BLaER1 (cell line): ENCODE measurements around the gene FOXP4.

Source experiments
- H3K27ac ChIP-seq: shearing (Covaris generic); formaldehyde crosslinking; 2 replicates; pipeline ENCODE4 v1.8.1; 2022
- H3K27me3 ChIP-seq: shearing (Covaris generic); formaldehyde crosslinking; 2 replicates; pipeline ENCODE4 v1.8.1; 2022
- H3K36me3 ChIP-seq: shearing (Covaris generic); formaldehyde crosslinking; 2 replicates; pipeline ENCODE4 v1.8.1; 2022
- H3K4me1 ChIP-seq: shearing (Covaris generic); formaldehyde crosslinking; 2 replicates; pipeline ENCODE4 v1.8.1; 2022
- H3K4me2 ChIP-seq: shearing (Covaris generic); formaldehyde crosslinking; 2 replicates; pipeline ENCODE4 v1.8.1; 2022
- H3K4me3 ChIP-seq: shearing (Covaris generic); formaldehyde crosslinking; 2 replicates; pipeline ENCODE4 v1.8.1; 2022
- H3K9ac ChIP-seq: shearing (Covaris generic); formaldehyde crosslinking; 2 replicates; pipeline ENCODE4 v1.8.1; 2022
- H3K9me3 ChIP-seq: shearing (Covaris generic); formaldehyde crosslinking; 2 replicates; pipeline ENCODE4 v1.8.1; 2022
- H4K20me1 ChIP-seq: shearing (Covaris generic); formaldehyde crosslinking; 2 replicates; pipeline ENCODE4 v1.8.1; 2022
- Cebpa-rat ChIP-seq: shearing (Covaris generic); IDR thresholded peaks from 2 replicates; pipeline ENCODE4 v1.8.1; 2022

The FOXP4 gene

DNA sequence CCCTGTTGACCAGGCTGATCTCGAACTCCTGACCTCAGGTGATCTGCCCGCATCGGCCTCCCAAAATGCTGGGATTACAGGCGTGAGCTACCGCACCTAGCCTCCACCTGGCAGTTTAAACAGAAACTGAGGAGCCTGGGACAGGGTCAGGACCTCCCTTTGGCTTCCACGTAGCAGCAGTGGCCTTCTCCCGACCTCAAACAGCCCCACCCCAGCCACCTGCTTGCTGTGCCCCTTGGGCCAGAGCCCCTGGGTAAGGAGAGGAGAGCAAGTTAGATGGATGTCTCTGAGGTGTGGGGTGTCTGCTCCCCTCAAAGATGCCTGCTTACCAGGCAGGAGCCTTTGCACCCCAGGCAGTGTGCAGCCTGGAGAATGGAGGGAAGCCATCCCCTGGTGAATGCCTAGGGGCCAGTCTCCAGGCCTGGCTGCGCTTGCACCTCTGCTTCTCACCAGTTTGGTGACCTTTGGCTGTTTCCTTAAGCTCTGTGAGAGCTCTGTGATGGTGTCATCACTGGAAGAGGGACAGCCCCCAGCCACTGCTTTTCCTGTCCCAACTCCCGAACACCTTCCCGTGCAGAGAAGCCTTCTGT lies 50.0 kb downstream of the FOXP4 start:
- Histone ChIP-seq H3K36me3 (peaks cover 56% of the 10 kb centered on the region), H3K4me1 (peaks cover 31% of the 10 kb centered on the region), H3K4me3 (no peak overlapping the region), H3K9me3 (no peaks in the 10 kb centered on the region), H4K20me1 (0 out of 2 replicates have a peak, but pooled peaks cover 5% of the 10 kb centered on the region), H3K27me3 (no peaks in the 10 kb centered on the region), H3K27ac (no peak overlapping the region), H3K4me2 (no peak overlapping the region), H3K9ac (no peak overlapping the region)
- TF ChIP-seq Cebpa-rat = no peak

GRCh38 chr6:41596807-41597206 lies 50.6 kb downstream of the FOXP4 start:
- peaks cover 50% of the 10 kb centered on the region for H3K36me3 ChIP-seq
- peaks cover 37% of the 10 kb centered on the region for H3K4me1 ChIP-seq
- no peak overlapping the region for H3K9ac ChIP-seq
- H4K20me1 ChIP-seq = no peaks in the 10 kb centered on the region
- no peak for TF ChIP-seq Cebpa-rat
- H3K9me3 ChIP-seq = no peaks in the 10 kb centered on the region
- H3K4me2 ChIP-seq = no peak overlapping the region
- H3K27ac ChIP-seq = no peak overlapping the region
- H3K27me3 ChIP-seq = no peaks in the 10 kb centered on the region
- no peak overlapping the region for H3K4me3 ChIP-seq

- no peak overlapping the region for H3K27ac ChIP-seq
- H3K4me3 ChIP-seq = no peak overlapping the region
- H3K9ac ChIP-seq = no peak overlapping the region
- H3K4me2 ChIP-seq = no peak overlapping the region
- no peaks in the 10 kb centered on the region for H3K27me3 ChIP-seq
- peaks cover 44% of the 10 kb centered on the region for H3K36me3 ChIP-seq
- H4K20me1 ChIP-seq = no peaks in the 10 kb centered on the region
- peaks cover 44% of the 10 kb centered on the region for H3K4me1 ChIP-seq
- no peak for TF ChIP-seq Cebpa-rat
- H3K9me3 ChIP-seq = no peaks in the 10 kb centered on the region
These were observed 51.2 kb downstream of the FOXP4 start for GRCh38 chr6:41597246-41598000.

DNA sequence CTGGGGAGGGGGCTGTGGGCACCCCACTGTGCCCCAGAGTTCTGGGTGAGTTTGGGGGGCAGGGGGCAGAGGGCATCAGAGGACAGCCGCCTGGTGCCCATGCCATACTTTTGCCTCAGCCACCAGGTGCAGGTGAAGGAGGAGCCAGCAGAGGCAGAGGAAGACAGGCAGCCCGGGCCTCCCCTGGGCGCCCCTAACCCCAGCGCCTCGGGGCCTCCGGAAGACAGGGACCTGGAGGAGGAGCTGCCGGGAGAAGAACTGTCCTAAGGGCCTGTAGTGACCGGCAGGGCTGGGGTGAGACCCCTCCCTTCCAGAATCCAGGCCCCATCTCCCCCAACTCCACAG lies 52.5 kb downstream of the FOXP4 start:
- H3K4me3 ChIP-seq = no peak overlapping the region
- H3K4me1 ChIP-seq = peaks cover 54% of the 10 kb centered on the region
- peak overlapping the region; percentile 89 for H3K27ac ChIP-seq
- no peak for TF ChIP-seq Cebpa-rat
- H3K36me3 ChIP-seq = peaks cover 32% of the 10 kb centered on the region
- peak overlapping the region; percentile 89 for H3K4me2 ChIP-seq
- H4K20me1 ChIP-seq = no peaks in the 10 kb centered on the region
- no peaks in the 10 kb centered on the region for H3K9me3 ChIP-seq
- no peaks in the 10 kb centered on the region for H3K27me3 ChIP-seq
- peak overlapping the region; percentile 69 for H3K9ac ChIP-seq

DNA sequence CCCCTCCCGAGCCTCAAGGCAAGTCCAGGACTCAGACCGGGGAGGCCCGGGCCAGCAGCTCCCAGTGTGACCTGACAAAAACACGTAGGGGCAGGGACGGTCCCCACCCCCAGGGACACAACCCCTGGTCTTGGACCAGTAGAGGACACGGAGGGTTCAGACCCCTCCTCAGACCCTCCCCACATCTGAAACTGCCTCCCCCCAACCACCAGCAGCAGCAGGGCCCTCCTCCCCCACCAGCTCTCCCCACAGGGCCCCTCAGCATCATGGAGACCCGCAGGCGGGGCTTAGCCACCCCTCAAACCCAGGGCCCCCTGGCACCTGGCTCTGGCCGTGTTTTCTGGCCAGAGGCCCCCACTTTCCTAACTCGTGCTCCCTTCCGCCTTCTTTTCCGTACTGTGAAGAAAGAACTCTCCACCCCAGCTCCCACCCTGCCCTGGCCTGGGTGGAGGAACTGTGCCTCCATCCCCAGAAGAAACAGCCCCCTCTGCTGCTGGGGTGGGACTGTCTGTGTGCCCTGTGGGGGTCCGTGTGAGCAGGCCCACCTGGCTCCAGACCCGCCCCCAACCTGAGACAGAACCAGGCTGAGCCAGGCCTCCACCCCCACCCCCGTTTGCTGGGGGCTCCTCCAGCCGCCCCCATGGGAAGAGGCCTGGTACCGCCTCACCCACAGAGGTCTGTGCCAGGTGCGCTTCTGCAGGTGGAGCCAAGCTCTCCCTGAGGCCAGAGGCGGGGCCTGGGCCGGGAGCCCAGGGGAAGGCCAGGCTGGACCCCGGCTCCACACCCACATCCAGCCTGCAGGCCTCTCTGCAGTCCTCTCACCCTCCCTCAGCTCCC lies 53.1 kb downstream of the FOXP4 start:
- peak overlapping the region; percentile 89 for H3K4me2 ChIP-seq
- H3K9ac ChIP-seq = peak overlapping the region; percentile 69
- peaks cover 26% of the 10 kb centered on the region for H3K36me3 ChIP-seq
- no peak for TF ChIP-seq Cebpa-rat
- H3K4me3 ChIP-seq = peak overlapping the region; percentile 31
- H3K9me3 ChIP-seq = no peaks in the 10 kb centered on the region
- H3K4me1 ChIP-seq = peaks cover 60% of the 10 kb centered on the region
- no peaks in the 10 kb centered on the region for H3K27me3 ChIP-seq
- H4K20me1 ChIP-seq = no peaks in the 10 kb centered on the region
- H3K27ac ChIP-seq = peak overlapping the region; percentile 89

DNA sequence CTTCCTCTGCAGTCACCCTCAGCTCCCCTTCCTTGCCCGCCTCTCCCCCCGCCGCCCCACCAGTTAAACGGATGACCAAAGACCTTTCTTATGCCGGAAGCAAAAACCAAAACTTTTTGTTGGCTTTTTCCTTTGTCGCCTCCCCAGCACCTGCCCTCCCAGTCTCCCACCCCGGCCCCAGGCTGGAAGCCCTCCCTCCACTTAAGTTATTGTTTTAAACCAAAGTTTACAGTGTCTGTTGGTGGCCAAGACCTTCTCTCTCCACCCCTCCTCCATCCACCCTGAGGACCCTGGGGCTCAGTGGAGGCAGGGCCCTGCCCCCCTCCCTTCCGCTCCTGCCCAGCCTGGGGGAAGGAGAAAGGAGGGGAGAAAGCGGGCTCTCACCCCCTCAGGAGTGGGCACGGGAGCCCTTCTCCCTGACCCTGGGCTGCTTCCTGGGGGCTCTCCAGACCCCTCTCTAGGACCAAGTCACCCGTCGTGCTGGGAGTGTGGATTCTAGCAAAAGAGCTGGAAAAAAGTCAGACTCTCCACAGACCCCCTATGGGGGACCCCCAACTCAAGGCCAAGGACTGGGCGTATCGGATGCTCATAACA lies 53.8 kb downstream of the FOXP4 start:
- Histone ChIP-seq H3K36me3 (peaks cover 20% of the 10 kb centered on the region), H3K4me1 (peaks cover 62% of the 10 kb centered on the region), H3K27ac (peak overlapping the region; percentile 89), H4K20me1 (no peaks in the 10 kb centered on the region), H3K4me2 (peak overlapping the region; percentile 89), H3K4me3 (peak overlapping the region; percentile 31), H3K27me3 (no peaks in the 10 kb centered on the region), H3K9me3 (no peaks in the 10 kb centered on the region), H3K9ac (peak overlapping the region; percentile 69; the same call in 1 of the 2 replicates)
- no peak for TF ChIP-seq Cebpa-rat

GRCh38 chr6:41600499-41601247 lies 54.5 kb downstream of the FOXP4 start:
- Histone ChIP-seq H4K20me1 (no peaks in the 10 kb centered on the region), H3K4me1 (peaks cover 69% of the 10 kb centered on the region), H3K36me3 (peaks cover 14% of the 10 kb centered on the region), H3K27ac (peak overlapping the region; percentile 89), H3K27me3 (no peaks in the 10 kb centered on the region), H3K9ac (peak overlapping the region; percentile 69; the same call in 1 of the 2 replicates), H3K4me2 (peak overlapping the region; percentile 89), H3K4me3 (0 out of 2 replicates have a peak overlapping the region, but pooled peaks have one; percentile 31), H3K9me3 (no peaks in the 10 kb centered on the region)
- TF ChIP-seq Cebpa-rat = no peak

DNA sequence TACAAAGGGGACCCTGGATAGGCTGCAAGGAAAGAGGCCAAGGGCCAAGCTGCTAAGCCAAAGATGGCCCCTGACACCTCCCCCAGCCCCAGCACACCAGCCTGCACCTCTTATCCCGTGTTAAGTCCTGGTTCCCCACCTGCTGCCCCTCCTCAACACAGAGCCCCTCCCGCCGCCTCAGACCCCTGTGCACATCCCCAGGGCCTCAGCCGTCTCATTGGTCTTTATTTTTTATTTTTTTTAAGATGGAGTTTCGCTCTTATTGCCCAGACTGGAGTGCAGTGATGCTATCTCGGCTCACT lies 55.0 kb downstream of the FOXP4 start:
- H3K36me3 ChIP-seq = peaks cover 8% of the 10 kb centered on the region
- no peak for TF ChIP-seq Cebpa-rat
- H3K4me1 ChIP-seq = peaks cover 74% of the 10 kb centered on the region
- peak overlapping the region; percentile 89 for H3K4me2 ChIP-seq
- H3K9ac ChIP-seq = no peak overlapping the region
- H3K4me3 ChIP-seq = no peak overlapping the region
- H3K9me3 ChIP-seq = no peaks in the 10 kb centered on the region
- H4K20me1 ChIP-seq = no peaks in the 10 kb centered on the region
- no peaks in the 10 kb centered on the region for H3K27me3 ChIP-seq
- H3K27ac ChIP-seq = no peak overlapping the region

DNA sequence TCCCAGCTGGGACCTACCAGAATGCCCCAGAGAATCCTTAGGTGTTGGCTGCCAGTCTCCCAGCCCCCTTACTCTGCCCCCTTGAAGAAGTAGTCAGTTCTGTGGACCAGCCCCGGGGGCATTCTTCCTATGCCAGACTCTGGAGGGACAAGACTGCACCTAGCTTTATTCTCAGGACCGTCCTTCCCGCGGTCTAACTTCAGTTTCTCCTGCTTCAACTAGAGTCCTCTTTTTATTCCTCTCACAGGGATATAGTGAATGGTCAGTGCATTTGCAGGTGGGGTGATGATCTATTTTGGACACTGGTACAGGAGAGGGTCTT lies 56.2 kb downstream of the FOXP4 start:
- H3K9me3 ChIP-seq = no peaks in the 10 kb centered on the region
- peak overlapping the region; percentile 46; the same call in 1 of the 2 replicates for H3K9ac ChIP-seq
- H3K36me3 ChIP-seq = no peaks in the 10 kb centered on the region; the same call in 1 of the 2 replicates
- H3K27me3 ChIP-seq = no peaks in the 10 kb centered on the region
- H3K27ac ChIP-seq = peak overlapping the region; percentile 63
- H4K20me1 ChIP-seq = no peaks in the 10 kb centered on the region
- H3K4me1 ChIP-seq = peaks cover 74% of the 10 kb centered on the region
- no peak overlapping the region for H3K4me3 ChIP-seq
- H3K4me2 ChIP-seq = peak overlapping the region; percentile 89
- no peak for TF ChIP-seq Cebpa-rat
